ENCODE measurements around the gene BRAT1. TPM values are rescaled to one million over a fixed set of nuclear protein-coding genes. Genes with fewer than 3 reads are reported as not detected.
"Not testable (repeated sequence)": the region's sequence is repeated elsewhere in the genome, so short reads cannot be mapped to it uniquely, and the experiment has no call there.

The BRAT1 gene
- total RNA-seq, 1 donor = 7.7 TPM

DNA sequence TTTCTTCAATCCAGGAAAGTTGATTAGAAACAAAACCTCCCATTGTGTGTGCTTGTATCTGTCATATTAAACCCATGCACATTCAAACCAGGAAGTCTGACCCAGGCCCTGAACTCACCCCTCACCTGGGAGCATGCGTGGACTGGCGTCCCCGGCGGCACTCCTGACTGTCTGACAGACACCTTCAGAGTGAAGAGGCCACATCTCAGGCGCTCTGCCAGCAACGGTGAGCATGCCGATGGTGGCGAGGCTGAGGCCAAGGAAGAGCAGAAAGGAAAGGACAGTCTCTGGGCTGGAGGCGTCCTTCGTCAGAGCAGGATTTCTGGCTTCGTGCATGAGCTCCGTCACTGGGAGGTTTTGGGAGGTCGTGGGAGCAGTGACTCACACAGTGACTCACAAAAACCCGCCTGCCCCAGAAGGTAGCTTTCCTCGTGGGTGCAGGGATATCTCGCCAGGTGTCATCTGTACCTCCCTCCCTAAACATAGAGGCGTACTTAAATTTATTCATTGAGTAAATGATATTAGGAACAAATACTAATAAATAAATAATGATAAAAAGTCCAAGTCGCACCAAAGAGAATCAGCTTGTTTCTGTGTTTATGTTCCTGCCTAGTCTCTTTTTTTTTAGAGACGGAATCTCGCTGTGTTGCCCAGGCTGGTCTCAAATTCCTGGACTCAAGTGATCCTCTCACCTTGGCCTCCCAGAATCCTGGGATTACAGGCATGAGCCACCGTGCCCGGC is 16.9 kb upstream of the BRAT1 start:
- H3K4me1 ChIP-seq (ENCODE audit: insufficient read depth, low read length) = peaks cover 12% of the 10 kb centered on the region
- H3K4me3 ChIP-seq (ENCODE audit: low read length) = no peak overlapping the region
- H3K9me3 ChIP-seq (ENCODE audit: low read depth, low read length) = no peaks in the 10 kb centered on the region
- H3K27me3 ChIP-seq (ENCODE audit: insufficient read depth, low read length) = no peaks in the 10 kb centered on the region

DNA sequence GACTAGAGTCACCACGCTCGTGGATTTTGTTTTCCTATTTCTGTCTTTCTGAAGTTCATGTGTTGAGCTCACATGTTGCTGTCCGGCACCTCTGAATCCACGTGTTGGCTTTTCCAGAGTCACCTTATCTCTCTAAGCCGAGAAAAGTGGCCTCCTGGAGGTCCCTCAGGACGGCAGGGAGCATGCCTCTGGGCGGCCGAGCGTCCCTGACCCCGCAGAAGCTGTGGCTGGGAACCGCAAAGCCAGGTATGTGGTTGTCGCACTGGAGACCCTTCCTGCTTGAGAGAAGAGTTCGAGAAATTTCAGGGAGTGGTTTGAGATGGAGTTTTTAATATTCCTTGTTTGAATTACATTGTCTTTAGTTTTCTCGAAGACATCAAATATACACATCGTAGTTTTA is 16.1 kb upstream of the BRAT1 start:
- Histone ChIP-seq H3K27me3 (ENCODE audit: insufficient read depth, low read length) (no peaks in the 10 kb centered on the region), H3K4me3 (ENCODE audit: low read length) (no peak overlapping the region)

DNA sequence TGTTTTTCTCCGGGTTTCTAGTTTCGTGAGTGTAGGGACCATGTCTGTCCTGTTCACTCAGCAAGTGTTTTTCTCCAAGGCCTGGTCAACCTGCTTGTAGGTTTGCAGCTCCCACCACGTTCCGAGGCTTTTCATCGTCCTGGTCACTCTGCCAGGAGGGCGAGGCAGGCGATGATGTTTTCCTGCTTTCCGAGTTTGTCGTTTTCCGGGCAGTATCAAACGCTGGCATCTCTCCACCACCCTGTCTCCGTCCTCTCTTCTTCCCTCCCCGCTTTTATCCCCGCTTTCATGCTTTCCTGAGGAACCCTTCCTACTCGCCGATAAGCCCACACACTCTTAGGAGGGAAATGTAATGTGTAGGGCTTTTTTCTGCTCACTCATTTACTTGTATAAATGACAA is 14.7 kb upstream of the BRAT1 start:
- Histone ChIP-seq H3K4me3 (ENCODE audit: low read length) (no peak overlapping the region), H3K4me1 (ENCODE audit: insufficient read depth, low read length) (peaks cover 15% of the 10 kb centered on the region), H3K27me3 (ENCODE audit: insufficient read depth, low read length) (no peaks in the 10 kb centered on the region), H3K9me3 (ENCODE audit: low read depth, low read length) (no peaks in the 10 kb centered on the region)

More for the DNA sequence above, 16.1 kb upstream of the BRAT1 start:
- H3K4me1 ChIP-seq (ENCODE audit: insufficient read depth, low read length) = peaks cover 15% of the 10 kb centered on the region
- H3K9me3 ChIP-seq (ENCODE audit: low read depth, low read length) = no peaks in the 10 kb centered on the region

DNA sequence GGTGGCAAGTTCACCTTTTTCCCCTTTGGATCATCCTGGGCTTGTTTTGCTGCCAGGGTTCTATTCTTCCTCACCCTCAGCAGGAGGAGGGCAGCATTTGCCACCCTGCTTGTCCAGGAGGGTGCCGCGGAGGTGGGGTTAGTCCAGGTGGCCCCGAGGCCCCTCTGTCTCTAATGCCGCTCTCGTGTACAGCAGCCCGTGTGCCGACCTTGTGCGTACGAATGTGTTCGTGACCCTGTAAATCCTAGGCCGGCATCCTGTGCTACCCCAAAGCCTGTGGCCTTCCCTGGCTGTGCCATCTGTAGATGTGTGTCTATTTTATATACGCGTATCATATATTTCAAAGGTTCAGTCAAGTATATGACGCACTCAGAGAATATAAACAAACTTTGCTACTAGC is 14.1 kb upstream of the BRAT1 start:
- no peak overlapping the region for H3K4me3 ChIP-seq (ENCODE audit: low read length)
- no peaks in the 10 kb centered on the region for H3K9me3 ChIP-seq (ENCODE audit: low read depth, low read length)
- H3K4me1 ChIP-seq (ENCODE audit: insufficient read depth, low read length) = peaks cover 15% of the 10 kb centered on the region
- no peaks in the 10 kb centered on the region for H3K27me3 ChIP-seq (ENCODE audit: insufficient read depth, low read length)

DNA sequence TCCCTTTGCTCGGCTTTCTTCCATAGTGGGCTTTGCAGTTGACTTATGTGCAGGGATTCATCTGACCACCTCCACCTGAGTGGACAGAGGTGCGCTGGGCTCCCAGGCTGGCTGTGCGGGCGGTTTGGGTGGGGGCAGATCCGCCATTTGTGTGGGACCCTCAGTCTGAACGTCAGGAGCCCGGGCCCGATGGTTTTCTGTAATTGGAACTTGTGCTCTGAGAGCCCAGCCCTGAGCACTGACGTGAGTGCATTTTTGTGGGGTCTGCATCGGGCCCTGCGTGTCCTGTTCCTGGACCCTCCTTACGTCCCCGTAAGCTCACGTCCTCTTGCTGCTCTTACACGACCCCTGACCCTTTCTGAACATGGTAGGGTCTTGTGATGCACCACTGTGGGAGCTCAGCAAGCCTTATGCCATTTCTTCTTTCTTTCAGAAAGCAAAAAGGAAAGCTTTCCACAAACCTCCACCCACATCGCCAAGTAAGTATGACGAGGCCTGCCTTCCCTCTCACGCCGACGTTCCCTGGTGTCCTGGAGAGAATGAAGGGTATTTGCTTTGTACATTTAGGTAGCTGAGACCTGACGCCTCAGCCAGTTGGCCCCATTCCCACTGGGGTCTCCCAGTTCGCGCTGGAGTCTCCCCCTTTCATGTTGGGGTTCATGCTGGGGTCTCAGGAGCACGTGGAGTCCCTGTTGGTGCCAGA is 13.3 kb upstream of the BRAT1 start:
- H3K4me1 ChIP-seq (ENCODE audit: insufficient read depth, low read length) = peaks cover 15% of the 10 kb centered on the region
- no peaks in the 10 kb centered on the region for H3K9me3 ChIP-seq (ENCODE audit: low read depth, low read length)
- H3K4me3 ChIP-seq (ENCODE audit: low read length) = no peak overlapping the region

DNA sequence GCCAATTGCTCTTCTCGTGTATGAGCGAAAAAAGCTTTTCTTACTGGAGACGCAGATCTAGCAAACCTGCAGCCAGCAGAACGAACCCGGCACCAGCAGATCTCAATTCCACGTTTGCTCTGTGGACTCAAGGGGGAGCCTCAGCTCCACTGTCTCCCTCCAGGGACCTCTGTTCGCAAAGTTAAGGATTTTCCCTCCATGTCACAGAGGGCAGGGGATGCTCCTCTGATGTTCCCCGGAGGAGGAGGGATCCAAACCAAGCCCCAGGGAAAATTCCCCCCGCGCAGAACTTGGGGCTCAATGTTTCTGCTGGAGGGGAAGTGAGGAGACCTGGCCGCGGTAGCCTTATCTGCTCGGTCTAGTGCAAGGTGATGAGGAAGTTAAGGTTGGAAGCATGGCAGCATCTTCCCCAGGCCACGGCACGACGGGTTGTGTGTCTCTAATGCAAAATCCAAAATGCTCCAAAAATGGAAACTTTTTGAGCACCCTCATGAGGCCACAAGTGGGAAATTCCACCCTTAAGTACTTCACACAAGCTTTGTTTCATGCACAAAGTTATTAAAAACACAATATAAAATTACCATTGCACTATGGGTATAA is 12.5 kb upstream of the BRAT1 start:
- peaks cover 15% of the 10 kb centered on the region for H3K4me1 ChIP-seq (ENCODE audit: insufficient read depth, low read length)
- no peaks in the 10 kb centered on the region for H3K9me3 ChIP-seq (ENCODE audit: low read depth, low read length)
- H3K4me3 ChIP-seq (ENCODE audit: low read length) = no peak overlapping the region
- no peaks in the 10 kb centered on the region for H3K27me3 ChIP-seq (ENCODE audit: insufficient read depth, low read length)

More for the DNA sequence above, 13.3 kb upstream of the BRAT1 start:
- no peaks in the 10 kb centered on the region for H3K27me3 ChIP-seq (ENCODE audit: insufficient read depth, low read length)

DNA sequence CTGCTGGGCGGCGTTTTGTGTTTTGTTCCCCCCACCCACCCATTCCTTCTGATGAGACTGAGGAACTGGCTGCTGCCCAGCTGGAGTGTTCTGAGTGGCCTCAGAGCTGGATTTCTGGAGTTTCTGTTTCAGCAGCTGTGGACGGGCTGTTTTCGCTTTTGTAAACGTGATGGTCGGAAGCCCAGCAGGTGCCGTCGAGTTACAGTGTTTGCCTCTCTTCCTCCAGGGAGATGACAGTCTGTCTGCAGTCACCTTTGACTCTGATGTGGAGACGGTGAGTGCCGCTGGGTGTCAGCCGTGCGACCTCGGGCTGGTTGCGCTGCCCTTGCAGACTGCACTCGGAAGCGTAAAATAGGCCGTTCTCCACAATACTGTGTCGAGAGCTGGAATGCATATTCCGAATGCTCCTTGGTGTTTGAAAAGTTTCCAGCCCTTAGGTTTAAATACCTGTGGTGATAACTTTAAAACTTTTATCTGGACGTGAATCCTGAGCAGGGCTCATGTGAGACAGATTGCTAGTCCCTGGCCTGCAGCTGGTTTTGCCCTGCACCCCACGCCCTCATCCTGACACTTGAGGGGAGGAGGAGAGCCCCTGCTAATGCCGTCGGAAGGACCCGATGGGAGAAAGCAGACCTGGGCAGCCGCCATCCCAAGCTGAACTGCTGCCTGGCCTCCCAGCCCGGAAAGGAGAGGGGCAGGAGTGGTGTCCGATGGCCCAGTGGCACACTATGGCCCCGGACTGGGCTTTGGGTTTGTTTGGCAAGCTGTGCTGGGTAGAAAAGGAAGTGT is 11.8 kb upstream of the BRAT1 start:
- no peaks in the 10 kb centered on the region for H3K9me3 ChIP-seq (ENCODE audit: low read depth, low read length)
- no peak overlapping the region for H3K4me3 ChIP-seq (ENCODE audit: low read length)

DNA sequence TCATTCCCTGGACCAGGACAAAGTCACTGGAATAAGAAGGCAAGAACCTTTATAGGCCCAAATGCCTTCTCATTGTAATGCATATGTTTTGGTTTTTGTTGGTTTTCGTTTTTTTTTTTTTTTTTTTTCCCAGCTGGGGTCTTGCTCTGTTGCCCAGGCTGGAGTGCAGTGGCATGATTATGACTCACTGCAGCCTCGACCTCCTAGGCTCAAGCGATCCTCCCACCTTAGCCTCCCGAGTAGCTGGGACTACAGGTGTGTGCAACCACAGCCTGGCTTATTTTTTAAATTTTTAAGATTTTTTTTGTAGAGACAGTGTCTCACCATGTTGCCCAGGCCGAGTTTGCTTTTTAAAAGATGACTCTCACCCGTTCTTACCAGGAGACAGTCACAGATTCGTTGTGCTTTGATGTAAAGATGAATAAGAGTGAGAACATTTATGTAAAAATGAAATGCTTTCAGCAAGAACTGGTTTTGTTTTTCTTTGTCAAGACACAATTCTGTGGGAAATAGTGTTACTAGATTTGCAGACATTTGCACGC is 11.1 kb upstream of the BRAT1 start:
- Histone ChIP-seq H3K9me3 (ENCODE audit: low read depth, low read length) (no peaks in the 10 kb centered on the region), H3K27me3 (ENCODE audit: insufficient read depth, low read length) (no peaks in the 10 kb centered on the region), H3K4me1 (ENCODE audit: insufficient read depth, low read length) (peaks cover 15% of the 10 kb centered on the region), H3K4me3 (ENCODE audit: low read length) (no peak overlapping the region)

More for the DNA sequence above, 11.8 kb upstream of the BRAT1 start:
- Histone ChIP-seq H3K27me3 (ENCODE audit: insufficient read depth, low read length) (no peaks in the 10 kb centered on the region), H3K4me1 (ENCODE audit: insufficient read depth, low read length) (peaks cover 15% of the 10 kb centered on the region)

DNA sequence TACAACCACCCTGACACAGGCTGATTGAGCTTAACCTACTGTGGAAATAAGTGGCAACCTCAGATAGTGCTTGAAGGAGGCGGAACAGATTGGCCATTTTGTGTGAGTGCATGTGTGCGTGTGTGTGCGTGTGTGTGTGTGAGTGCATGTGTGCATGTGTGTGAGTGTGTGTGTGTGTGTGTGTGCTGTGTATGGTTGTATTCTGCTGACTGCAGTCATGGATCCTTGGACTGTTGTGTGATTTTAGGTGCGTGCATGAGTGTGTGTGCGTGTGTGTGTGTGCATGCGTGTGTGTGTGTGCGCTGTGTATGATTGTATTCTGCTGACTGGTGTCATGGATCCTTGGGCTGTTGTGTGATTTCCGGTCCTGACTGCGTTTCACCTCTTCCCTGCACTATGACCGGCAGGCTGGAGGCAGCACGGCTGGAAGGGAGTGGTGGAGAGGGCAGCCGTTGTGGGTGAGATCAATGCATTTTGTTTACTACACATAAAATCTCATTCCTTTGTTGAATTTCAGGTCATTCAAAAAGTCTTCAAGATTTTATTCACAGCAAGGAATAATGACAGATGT is 9.7 kb upstream of the BRAT1 start:
- no peaks in the 10 kb centered on the region for H3K9me3 ChIP-seq (ENCODE audit: low read depth, low read length)
- H3K4me3 ChIP-seq (ENCODE audit: low read length) = no peak overlapping the region
- peaks cover 18% of the 10 kb centered on the region for H3K4me1 ChIP-seq (ENCODE audit: insufficient read depth, low read length)
- H3K27me3 ChIP-seq (ENCODE audit: insufficient read depth, low read length) = no peaks in the 10 kb centered on the region

DNA sequence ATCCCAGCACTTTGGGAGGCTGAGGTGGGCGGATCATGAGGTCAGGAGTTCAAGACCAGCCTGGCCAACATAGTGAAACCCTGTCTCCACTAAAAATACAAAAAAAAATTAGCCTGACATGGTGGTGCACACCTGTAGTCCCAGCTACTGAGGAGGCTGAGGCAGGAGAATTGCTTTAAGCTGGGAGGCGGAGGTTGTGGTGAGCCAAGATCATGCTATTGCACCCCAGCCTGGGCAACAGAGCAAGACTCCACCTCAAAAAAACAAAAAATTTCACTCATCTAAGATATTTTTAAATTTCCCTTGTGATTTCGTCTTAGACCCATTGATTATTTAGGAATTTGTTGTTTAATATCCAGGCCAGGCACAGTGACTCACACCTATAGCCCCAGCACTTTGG is 8.6 kb upstream of the BRAT1 start:
- H3K4me3 ChIP-seq (ENCODE audit: low read length); H3K9me3 ChIP-seq (ENCODE audit: low read depth, low read length); H3K27me3 ChIP-seq (ENCODE audit: insufficient read depth, low read length): not testable (repeated sequence)
- peaks cover 27% of the 10 kb centered on the region for H3K4me1 ChIP-seq (ENCODE audit: insufficient read depth, low read length)

DNA sequence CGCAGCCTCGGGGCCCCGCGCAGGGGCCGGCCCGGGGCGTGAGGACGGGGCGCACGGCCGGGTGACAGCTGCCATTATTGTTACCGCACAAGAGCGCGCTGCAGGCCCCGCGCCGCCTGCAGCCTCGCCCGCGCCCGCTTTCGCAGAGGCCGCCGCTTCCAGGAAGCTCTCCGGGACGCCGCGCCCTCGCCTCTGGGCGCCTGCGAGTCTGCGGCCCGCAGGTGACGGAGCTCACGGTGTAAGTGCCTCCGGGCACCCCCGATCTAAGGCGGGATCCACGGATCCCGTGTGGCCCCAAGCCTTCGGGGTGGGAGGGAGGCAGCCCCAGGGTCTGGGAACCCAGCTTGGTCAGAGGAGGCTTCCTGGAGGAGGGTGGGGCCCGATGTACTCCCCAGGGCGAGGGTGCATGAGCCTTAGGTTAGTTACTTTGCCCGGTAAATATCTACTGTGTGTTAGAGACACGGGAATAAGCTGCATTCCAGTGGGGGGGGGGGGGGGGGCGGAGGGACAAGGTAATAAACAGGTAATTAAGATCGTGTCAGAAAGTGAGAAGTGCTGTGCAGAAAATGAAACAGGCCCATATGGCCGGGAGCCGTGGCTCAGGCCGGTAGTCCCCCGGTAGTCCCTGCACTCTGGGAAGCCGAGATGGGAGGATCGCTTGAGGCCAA is 4.1 kb upstream of the BRAT1 start:
- Histone ChIP-seq H3K4me1 (ENCODE audit: insufficient read depth, low read length) (peaks cover 46% of the 10 kb centered on the region), H3K9me3 (ENCODE audit: low read depth, low read length) (no peaks in the 10 kb centered on the region), H3K4me3 (ENCODE audit: low read length) (peak overlapping the region; percentile 82), H3K27me3 (ENCODE audit: insufficient read depth, low read length) (no peaks in the 10 kb centered on the region)

DNA sequence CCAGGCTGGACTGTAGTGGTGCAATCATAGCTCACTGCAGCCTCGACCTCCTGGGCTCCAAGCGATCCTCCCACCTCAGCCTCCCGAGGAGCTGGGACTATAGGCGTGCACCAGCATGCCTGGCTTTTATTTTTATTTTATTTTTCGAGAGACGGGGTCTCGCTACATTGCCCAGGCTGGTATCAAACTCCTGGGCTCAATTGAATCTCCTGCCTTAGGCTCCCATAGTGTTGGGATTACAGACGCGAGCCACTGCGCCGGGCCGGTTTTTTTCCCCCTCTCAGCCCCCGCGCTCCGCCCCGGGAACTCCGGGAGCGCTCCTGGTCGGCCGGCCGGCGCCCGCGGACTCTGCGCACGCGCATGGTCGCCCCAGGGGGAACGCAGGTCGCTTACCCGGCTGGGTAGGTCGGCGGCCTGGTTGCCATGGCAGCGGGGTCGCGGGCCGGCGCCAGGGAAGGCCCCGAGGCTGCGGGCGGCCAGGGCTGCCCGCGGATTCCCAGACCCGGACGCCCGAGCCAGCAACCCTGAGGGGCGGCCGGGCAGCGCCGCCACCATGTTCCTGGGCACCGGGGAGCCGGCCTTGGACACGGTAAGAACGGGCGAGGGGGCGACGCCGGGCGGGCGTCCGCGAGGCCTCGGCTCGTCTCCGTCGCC is 3.4 kb upstream of the BRAT1 start, which contains the start of gene IQCE:
TSS of gene IQCE (plus strand) at position 351 of the 654 bp plus-strand sequence. CDS start at position 554, 203 bp downstream.
- Histone ChIP-seq H3K9me3 (ENCODE audit: low read depth, low read length) (no peaks in the 10 kb centered on the region), H3K4me3 (ENCODE audit: low read length) (peak within 1 kb of the TSS; percentile 82), H3K4me1 (ENCODE audit: insufficient read depth, low read length) (peaks cover 52% of the 10 kb centered on the region), H3K27me3 (ENCODE audit: insufficient read depth, low read length) (no peaks in the 10 kb centered on the region)

DNA sequence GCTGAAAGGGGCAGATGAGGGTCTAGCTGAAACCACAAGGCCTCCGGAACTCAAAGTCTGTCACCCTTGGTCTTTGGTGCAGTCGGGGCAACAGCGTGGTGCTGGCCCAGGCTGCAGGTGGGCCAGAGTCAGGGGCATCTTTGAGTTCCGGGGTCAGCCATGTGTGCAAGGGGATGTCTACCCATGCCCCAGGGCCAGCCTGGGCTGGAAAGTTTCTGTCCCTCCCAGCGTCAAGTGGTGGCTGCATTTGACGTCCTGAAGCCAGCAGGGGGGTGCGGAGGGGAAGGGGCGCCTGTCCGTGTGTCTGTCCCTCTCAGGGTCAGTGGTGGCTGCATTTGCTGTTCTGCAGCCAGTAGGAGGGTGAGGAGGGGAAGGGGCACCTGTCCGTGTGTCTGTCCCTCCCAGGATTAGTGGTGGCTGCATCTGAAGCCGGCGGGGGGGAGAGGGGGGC is 638 bp downstream of the BRAT1 start:
- H3K9me3 ChIP-seq (ENCODE audit: low read depth, low read length) = no peaks in the 10 kb centered on the region
- peaks cover 52% of the 10 kb centered on the region for H3K4me1 ChIP-seq (ENCODE audit: insufficient read depth, low read length)
- H3K4me3 ChIP-seq (ENCODE audit: low read length) = peak overlapping the region; percentile 62
- no peaks in the 10 kb centered on the region for H3K27me3 ChIP-seq (ENCODE audit: insufficient read depth, low read length)
